GM21528 (cell line): Measurements from ENCODE around the gene IQSEC1.

Experiments used
- ATAC-seq: cut with Tn5 transposase; IDR thresholded peaks from one replicate; pipeline ENCODE4 v1.9.1; 2021; ENCODE audit warnings: mild to moderate bottlenecking, moderate library complexity; ENCODE audit not compliant: unreplicated experiment, low FRiP score

The IQSEC1 gene

DNA sequence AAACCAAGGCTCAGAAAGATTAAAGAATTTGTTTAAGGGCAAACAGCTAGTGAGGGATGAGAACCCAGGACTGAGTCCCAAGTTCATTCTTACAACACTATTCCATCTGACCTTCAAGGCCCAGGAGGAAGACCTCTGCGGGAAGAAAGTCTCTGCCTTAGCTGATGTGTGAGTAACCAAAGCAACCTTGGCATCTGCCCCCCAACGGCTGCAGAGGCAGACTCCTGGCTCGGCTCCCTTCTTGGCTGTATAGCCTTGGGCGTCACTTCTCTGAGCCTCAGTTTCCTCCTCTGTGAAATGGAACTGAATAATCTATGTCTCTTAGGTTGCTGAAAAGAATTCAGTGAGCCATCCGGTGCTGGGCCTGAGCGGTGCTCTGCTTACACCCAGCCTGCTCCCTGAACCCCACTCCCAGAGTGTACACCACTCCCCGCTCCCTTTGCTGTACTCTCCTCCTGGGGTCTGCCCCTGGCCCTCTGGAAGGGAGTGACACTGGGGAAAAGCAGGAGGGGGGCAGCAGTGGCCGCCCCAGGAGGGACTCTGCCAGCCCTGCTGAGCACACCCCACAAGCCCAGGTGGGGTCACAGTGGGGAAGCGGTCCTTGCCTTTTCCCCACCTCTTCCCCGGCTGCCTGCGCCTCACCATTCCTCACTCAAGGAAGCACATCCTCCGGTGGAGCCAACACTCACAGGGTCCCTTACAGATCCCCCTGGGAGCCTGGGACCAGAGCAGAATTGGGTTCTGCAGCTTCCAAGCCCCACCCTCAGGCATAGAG lies 97.3 kb downstream of the IQSEC1 start:
- no peak for ATAC-seq

DNA sequence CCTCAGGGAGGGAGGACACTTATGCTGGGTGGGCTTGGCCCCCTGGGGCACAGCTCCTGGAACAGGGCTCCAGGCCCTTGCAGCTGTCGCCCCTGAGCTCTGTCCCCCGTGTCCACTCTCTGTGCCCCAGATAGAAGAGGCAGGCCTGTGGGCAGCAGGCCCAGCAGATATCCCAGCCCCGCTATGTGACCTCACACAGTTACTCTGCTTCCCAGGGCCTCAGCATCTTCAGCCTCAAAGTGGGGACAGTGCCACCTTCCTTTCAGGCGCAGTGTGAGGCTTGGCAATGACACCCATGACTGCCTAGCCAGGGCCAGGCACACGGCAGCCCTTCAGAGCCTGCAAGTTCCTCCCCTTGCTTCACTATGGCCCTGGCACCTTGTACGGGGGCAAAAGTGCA lies 98.4 kb downstream of the IQSEC1 start:
- no peak for ATAC-seq

- no peak for ATAC-seq
Measured at GRCh38 chr3:12974334-12974733, 98.9 kb downstream of the IQSEC1 start.

- ATAC-seq, result no peak
Measured at GRCh38 chr3:12973827-12974226, 99.4 kb downstream of the IQSEC1 start.

GRCh38 chr3:12972781-12973702 lies 100.2 kb downstream of the IQSEC1 start:
- ATAC-seq, result no peak

DNA sequence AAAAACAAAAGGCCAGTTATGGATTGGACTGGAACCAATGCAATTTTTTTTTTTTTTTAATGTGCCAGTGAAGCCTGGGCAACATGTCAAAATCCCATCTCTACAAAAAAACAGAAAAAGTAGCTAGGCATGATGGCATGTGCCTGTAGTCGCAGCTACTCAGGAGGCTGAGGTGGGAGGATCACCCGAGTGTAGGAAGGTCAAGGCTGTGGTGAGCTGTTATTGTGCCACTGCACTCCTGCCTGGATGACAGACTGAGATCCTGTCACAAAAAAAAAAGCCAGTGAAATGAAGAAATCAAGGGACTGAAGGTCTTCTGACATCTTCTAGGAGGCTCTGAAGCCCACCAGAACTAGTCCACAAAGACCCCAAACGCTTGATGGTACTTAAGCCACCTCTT lies 101.2 kb downstream of the IQSEC1 start:
- ATAC-seq, result no peak

DNA sequence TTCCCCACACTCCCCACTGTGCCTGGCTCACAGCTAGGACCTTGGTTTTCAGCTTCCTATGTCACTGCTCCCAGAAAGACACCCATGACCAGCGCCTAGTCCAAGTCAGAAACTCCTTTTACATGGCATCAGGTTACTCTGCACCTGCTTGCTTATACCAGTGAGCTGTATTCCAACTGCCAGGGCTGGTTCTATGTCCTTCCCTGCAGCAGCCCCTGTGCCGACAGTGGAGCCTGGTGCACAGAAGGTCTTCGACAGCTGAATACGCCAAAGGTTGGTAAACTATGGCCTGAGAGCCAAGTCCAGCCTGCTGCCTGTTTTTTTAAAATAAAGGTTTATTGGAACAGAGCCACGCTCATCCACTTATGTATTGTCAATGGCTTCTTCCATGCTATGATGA lies 102.5 kb downstream of the IQSEC1 start:
- ATAC-seq, result no peak

GRCh38 chr3:12969486-12969885 lies 103.7 kb downstream of the IQSEC1 start:
- no peak for ATAC-seq

GRCh38 chr3:12968541-12968940 lies 104.7 kb downstream of the IQSEC1 start:
- no peak for ATAC-seq

GRCh38 chr3:12967606-12968351 lies 105.5 kb downstream of the IQSEC1 start:
- ATAC-seq, result peak; percentile 61

GRCh38 chr3:12966847-12967605 lies 106.2 kb downstream of the IQSEC1 start:
- ATAC-seq, result peak; percentile 23

DNA sequence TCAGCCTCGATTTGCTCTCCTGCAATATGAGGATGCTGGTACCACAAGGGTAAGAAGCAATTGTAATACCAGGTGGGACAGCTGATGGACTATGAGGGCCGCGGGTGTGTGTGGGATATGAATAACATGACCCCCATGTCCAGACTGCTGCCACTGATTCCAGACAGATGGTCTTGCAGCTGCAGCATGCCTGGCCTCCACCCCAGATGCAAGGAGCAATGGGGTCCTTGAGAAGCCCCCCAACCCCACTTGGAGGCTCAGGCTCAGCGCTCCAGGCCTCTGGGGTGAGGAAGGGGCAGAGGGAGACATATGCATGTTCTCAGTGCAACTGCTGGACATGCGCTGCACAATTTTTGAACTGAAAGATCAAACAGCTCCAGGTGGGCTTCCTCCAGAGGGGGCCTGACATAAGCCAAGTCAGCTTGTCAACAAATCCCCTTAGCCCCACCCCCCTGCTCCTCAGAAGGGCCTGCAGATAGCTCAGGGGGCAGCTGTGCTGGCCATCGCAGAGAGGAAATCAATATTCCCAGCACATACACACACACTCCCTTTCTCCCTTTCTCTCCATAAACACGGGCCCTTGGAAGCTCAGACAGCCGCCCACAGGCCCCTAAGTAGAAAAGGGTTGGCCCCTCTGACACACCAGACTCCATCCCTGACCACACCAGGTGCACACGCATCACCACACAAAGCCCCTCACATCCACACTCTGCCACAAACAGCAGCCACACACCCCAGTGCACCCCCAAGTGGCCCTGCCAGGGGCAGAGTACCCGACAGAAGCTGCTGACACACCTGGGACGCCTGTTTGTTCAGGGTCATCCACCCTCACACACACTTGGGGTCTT lies 107.0 kb downstream of the IQSEC1 start:
- no peak for ATAC-seq

- ATAC-seq, result no peak
Measured at GRCh38 chr3:12964711-12965612, 108.3 kb downstream of the IQSEC1 start.

DNA sequence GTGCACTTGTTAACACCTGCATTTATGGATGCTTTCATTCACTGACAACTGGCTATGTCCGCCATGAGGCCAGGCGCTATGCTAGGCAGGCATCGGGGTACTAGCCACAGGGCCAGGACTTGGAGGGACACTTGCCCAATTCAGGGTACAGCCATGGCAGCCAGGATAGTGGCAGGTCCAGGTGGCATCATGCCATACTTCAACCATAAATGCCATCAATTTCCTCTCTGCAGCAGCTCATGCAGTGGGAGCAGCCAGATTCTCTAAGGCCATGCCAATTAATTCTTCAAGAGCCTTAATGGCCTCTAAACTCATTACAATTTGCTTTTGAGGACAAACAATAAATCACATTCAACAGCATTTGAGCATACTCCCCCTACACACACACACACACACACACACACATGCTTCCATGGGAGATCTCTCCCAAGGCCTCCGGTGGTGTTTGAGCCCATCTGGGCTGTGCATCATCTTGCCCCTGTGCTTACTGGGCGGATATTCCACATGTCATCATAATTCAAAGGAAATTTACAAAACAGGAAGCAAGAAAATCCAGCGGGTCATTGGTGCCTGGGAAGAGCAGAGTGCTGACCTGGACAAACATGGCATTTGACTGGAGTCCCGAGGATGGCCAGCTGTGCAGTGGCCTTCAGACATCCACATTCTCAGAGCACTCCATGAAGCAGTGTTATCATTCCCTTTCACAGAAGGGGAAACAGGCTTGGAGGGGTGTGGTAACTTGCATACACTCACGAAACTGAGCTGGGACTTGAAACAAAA lies 109.1 kb downstream of the IQSEC1 start:
- no peak for ATAC-seq

GRCh38 chr3:12963231-12963896 lies 109.9 kb downstream of the IQSEC1 start:
- ATAC-seq, result no peak

GRCh38 chr3:12962292-12962691 lies 110.9 kb downstream of the IQSEC1 start:
- no peak for ATAC-seq

- ATAC-seq, result no peak
Measured at GRCh38 chr3:12961697-12962036, 111.6 kb downstream of the IQSEC1 start.
